Measurements from ENCODE around the gene CRYBG3. TPM values are rescaled to one million over a fixed set of nuclear protein-coding genes. Genes with fewer than 3 reads are reported as not detected.

The CRYBG3 gene
- total RNA-seq, 3 donors from 2014 or later (not counting 1 experiment from before 2014, with no cell fraction given) = 1.1 to 2.4 (median 1.8) TPM

GRCh38 chr3:97795951-97796350 is 25.9 kb upstream of the CRYBG3 start:
- WGBS (ENCODE audit: insufficient coverage) = 85% methylated on average over 4 of the region's 4 CpGs
- TF ChIP-seq CTCF (IDR thresholded peaks at IDR 0.05) = no peak
- H3K27ac ChIP-seq (ENCODE audit: low read length) = no peak overlapping the region
- no peak overlapping the region for H3K4me3 Mint-ChIP-seq
- H3K4me1 Mint-ChIP-seq = no peaks in the 10 kb centered on the region
- H3K4me3 ChIP-seq (ENCODE audit: low read length) = no peak overlapping the region
- no peaks in the 10 kb centered on the region for H3K27me3 Mint-ChIP-seq (ENCODE audit: low read depth in 2 of 2)
- H3K36me3 Mint-ChIP-seq = no peaks in the 10 kb centered on the region
- ATAC-seq = no peak
- intact Hi-C loops (cut with micrococcal nuclease) = no loop called here
- DNase-seq = no peak
- no peaks in the 10 kb centered on the region for H3K9me3 Mint-ChIP-seq
- H3K27ac Mint-ChIP-seq = no peak overlapping the region
- H3K36me3 ChIP-seq (ENCODE audit: control insufficient read depth, insufficient read depth, low read length) = no peaks in the 10 kb centered on the region
- no peaks in the 10 kb centered on the region for H3K9me3 ChIP-seq (ENCODE audit: control insufficient read depth, insufficient read depth, low read length)
- H3K27me3 ChIP-seq (ENCODE audit: control insufficient read depth, insufficient read depth, low read length) = no peaks in the 10 kb centered on the region
- no peaks in the 10 kb centered on the region for H3K4me1 ChIP-seq (ENCODE audit: control insufficient read depth, insufficient read depth, low read length)

- H3K27me3 Mint-ChIP-seq (ENCODE audit: low read depth in 2 of 2) = peaks cover 5 to 14% of the 10 kb centered on the region in 2 donors
Measured at GRCh38 chr3:97804471-97804870, 17.3 kb upstream of the CRYBG3 start.

GRCh38 chr3:97810779-97811390 is 10.9 kb upstream of the CRYBG3 start:
- TF ChIP-seq CTCF (IDR thresholded peaks at IDR 0.05) = no peak
- H3K36me3 Mint-ChIP-seq = no peaks in the 10 kb centered on the region
- H3K27ac Mint-ChIP-seq = no peak overlapping the region
- no peak overlapping the region for H3K4me3 ChIP-seq (ENCODE audit: low read length)
- no peaks in the 10 kb centered on the region for H3K9me3 Mint-ChIP-seq
- ATAC-seq (no peak), DNase-seq (no peak)
- no peak overlapping the region for H3K27ac ChIP-seq (ENCODE audit: low read length)
- intact Hi-C loops (cut with micrococcal nuclease) = no loop called here
- no peaks in the 10 kb centered on the region for H3K9me3 ChIP-seq (ENCODE audit: control insufficient read depth, insufficient read depth, low read length)
- H3K4me1 Mint-ChIP-seq = no peaks in the 10 kb centered on the region
- H3K36me3 ChIP-seq (ENCODE audit: control insufficient read depth, insufficient read depth, low read length) = no peaks in the 10 kb centered on the region
- peaks cover 8 to 14% of the 10 kb centered on the region in 2 donors for H3K27me3 Mint-ChIP-seq (ENCODE audit: low read depth in 2 of 2)
- no peak overlapping the region for H3K4me3 Mint-ChIP-seq
- 83% methylated on average over 1 of the region's 2 CpGs for WGBS (ENCODE audit: insufficient coverage)
- H3K4me1 ChIP-seq (ENCODE audit: control insufficient read depth, insufficient read depth, low read length) = no peaks in the 10 kb centered on the region
- peaks cover 2% of the 10 kb centered on the region for H3K27me3 ChIP-seq (ENCODE audit: control insufficient read depth, insufficient read depth, low read length)

More at GRCh38 chr3:97804471-97804870, 17.3 kb upstream of the CRYBG3 start:
- Histone ChIP-seq H3K27me3 (ENCODE audit: control insufficient read depth, insufficient read depth, low read length) (peaks cover 2% of the 10 kb centered on the region), H3K27ac (ENCODE audit: low read length) (no peak overlapping the region), H3K36me3 (ENCODE audit: control insufficient read depth, insufficient read depth, low read length) (no peaks in the 10 kb centered on the region), H3K4me1 (ENCODE audit: control insufficient read depth, insufficient read depth, low read length) (no peaks in the 10 kb centered on the region), H3K9me3 (ENCODE audit: control insufficient read depth, insufficient read depth, low read length) (no peaks in the 10 kb centered on the region), H3K4me3 (ENCODE audit: low read length) (no peak overlapping the region)
- DNase-seq (no peak), ATAC-seq (no peak)
- no peaks in the 10 kb centered on the region for H3K4me1 Mint-ChIP-seq
- no peak overlapping the region for H3K27ac Mint-ChIP-seq
- no peak for TF ChIP-seq CTCF (IDR thresholded peaks at IDR 0.05)
- no peak overlapping the region for H3K4me3 Mint-ChIP-seq
- WGBS (ENCODE audit: insufficient coverage) = no CpG with 5 or more reads among the region's 3 CpGs
- intact Hi-C loops (cut with micrococcal nuclease) = no loop called here
- H3K9me3 Mint-ChIP-seq = no peaks in the 10 kb centered on the region
- H3K36me3 Mint-ChIP-seq = no peaks in the 10 kb centered on the region
